HG02588 (cell line): ENCODE results near the gene ZNF865.

Source experiments
- ATAC-seq: cut with Tn5 transposase; IDR thresholded peaks from one replicate; pipeline ENCODE4 v1.9.1; 2021; ENCODE audit warnings: mild to moderate bottlenecking, moderate library complexity; ENCODE audit not compliant: unreplicated experiment

The ZNF865 gene

DNA sequence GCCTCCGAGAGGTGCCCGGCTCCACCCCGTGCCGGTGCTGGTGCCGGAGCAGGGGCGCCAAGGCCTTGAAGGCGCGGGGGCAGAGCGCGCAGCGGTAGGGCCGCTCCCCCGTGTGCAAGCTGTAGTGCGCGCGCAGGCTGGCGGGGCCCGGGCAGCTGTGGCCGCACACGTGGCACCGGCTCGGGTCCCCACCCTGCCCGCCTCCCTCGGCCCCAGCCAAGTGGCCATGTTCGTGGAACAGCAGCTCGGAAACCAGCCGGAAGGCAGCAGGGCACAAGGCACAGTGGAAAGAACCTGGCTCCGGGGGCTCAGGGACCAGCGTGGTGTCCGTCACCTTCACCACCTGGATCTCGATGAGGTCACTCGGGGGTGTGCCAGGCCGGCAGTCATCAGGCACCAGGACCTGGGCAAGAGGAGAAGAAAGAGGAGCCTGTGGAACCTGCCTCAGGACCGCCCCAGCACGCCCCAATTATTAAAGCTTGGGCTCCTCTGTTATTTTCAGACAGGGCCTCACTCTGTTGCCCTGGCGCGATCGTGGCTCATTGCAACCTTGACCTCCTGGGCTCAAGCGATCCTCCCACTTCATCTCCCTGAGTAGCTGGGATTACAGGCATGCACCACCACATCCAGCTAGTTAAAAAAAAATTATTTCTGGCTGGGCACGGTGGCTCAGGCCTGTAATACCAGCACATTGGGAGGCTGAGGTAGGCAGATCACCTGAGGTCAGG, 17.0 kb downstream of the ZNF865 start:
- no peak for ATAC-seq

DNA sequence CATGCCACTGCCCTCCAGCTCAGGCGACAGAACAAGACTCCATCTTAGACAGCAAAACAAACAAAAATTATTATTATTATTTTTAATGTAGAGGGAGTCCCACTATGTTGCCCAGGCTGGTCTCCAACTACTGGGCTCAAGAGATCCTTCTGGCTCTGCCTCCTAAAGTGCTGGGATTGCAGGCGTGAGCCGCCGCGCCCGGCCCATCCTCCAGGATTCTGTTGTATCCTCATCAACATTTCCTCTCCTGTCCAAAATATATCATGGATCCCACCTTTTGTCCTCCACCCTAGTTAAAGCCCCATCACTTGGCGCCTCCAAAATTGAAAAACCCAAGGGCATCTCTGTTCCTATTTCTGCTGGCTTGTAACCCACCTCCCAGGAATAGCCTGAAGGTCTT, 17.7 kb downstream of the ZNF865 start:
- no peak for ATAC-seq

DNA sequence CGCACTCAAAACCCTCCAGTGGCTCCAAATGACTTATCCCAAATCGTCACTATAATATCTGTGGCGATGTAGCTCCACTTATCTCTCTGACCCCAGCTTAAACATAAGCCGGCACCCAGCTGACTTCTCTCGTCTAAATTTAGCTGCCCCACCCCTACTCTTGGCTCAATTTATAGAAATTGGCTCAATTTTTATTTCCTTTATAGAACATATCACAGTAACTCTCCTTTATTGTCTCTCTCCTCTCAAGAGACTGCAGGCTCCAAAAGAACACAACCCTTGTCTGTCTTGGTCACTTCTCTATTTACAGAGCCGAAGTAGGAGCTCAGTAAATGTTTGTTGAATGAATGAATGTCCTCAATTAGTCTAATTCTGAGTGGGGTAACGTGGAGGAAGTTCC, 18.1 kb downstream of the ZNF865 start:
- no peak for ATAC-seq

DNA sequence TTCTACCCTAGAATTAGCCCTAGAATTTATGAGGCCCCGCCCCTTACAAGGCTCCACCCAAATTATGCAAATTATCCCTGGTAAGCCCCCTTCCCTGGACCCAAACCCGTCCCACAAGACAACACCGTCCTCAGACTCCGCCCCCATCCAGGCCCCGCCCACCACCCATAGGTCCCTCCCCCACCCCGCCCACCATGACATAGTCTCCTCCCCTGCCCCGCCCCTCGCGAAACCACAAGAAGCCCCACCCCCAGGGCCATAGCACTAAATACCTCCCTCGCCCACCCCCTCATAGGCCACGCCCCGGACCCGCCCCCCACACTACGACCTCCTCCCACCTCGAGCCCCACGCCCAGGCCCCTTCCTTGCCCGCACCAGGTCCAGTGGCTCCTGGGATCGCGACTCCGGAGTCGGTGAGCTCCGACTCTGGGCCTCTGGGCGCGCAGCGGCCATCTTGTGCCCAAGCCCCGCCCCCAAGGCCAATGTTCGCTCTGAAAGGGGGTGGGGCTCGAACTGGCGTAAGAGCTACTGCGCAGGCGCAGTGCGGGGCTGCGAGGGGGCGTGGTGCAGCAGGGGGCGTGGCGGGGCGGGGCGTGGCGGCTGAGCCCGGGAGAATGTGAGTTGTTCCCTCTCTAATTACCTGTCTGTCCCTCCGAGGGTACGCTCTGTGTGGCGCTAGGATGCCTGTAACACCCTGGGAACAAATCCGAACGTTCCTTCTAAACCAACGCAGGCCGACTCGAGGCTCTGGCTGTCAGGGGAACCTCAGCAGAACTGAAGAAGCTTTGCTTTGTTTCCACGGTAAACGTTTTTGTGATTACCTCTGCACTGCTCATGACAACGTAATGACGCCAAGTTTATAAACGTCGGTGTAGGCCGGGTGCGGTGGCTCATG, 18.9 kb downstream of the ZNF865 start, which contains the start of gene ZNF784:
ZNF784 (minus strand) TSS at position 458 of the 895 bp plus-strand sequence; CDS start at position 453, 5 bp downstream.
- ATAC-seq, result peak; percentile 64

DNA sequence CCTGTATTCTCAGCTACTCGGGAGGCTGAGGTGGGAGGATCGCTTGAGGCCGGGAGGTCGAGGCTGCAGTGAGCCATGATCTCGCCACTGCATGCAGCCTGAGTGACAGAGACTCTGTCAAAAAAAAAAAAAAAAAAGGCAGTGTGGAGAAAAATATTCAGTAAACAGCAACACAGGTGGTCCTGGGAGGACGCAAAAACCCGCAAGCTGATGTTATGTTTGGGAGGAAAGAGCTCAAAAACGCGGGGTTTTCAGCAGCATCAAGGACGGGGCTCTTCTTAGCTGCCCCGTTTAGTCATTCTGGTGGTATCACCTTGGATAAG, 19.5 kb downstream of the ZNF865 start:
- no peak for ATAC-seq

DNA sequence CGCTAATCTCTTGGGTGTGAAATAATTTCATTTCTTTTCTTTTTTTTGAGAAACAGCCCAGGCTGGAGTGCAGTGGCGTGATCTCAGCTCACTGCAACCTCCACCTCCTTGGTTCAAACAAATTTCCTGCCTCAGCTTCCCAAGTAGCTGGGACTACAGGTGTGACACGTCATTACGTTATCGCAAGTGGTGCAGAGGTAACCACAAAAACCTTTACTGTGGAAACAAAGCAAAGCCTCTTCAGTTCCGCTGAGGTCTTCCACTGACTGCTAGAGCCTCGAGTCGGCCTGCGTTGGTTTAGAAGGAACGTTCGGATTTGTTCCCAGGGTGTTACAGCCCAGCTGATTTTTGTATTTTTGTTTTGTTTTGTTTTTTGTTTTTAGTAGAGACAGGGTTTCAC, 20.9 kb downstream of the ZNF865 start:
- no peak for ATAC-seq

DNA sequence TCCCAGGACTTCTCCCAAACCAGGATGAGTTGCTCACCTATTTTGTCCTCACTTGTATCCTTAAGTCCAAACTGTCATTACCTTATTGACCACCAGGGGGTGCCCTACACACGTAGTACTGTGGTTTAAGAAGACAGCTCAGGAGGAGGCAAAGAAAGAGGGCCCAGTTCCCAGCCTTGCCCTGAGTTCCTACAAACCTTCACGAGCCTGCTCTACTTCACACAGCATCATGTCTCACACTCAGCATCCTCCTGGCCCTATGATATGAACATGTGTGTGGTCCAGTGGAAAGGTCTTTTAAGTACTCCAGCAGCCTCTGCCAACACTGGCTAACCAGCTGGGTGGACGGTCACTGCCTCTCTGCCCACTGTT, 27.0 kb downstream of the ZNF865 start:
- ATAC-seq, result no peak

DNA sequence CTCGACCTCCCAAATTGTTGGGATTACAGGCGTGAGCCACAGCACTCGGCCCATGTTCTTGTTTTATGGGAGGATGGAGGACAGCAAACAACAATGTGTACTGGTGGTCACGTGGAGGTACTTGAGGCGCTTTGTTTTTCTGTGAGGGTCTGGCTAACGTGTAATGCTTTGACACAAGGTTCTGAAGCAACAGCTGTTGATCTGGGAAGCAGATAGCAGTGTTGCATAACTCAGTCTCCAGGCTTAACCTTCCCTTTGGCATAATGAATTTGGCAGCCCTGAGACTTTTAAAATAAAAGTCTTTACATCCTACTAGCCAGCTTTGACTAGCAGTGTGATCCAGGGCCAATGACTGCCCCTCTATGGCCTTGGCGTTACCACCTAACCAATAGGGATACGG, 28.4 kb downstream of the ZNF865 start:
- ATAC-seq, result no peak

DNA sequence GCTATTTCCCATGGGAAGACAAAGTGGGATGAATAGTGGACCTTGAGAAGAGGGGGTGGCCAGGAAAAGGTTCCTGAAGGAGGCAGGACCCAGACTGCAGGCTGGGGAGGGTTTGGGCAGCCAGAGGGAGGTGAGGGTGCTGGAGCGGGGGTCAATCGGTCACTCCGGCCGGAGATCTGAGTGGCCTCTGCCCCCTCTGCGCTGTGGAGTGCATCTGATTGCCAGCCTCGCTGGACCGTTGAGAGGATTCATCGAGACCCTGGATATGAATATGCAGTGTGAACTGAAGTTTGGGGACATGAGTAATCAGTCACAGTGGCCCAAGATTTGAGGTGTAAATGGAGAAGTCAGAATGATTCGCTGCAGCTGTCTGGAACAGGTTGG, 29.9 kb downstream of the ZNF865 start:
- ATAC-seq, result no peak

DNA sequence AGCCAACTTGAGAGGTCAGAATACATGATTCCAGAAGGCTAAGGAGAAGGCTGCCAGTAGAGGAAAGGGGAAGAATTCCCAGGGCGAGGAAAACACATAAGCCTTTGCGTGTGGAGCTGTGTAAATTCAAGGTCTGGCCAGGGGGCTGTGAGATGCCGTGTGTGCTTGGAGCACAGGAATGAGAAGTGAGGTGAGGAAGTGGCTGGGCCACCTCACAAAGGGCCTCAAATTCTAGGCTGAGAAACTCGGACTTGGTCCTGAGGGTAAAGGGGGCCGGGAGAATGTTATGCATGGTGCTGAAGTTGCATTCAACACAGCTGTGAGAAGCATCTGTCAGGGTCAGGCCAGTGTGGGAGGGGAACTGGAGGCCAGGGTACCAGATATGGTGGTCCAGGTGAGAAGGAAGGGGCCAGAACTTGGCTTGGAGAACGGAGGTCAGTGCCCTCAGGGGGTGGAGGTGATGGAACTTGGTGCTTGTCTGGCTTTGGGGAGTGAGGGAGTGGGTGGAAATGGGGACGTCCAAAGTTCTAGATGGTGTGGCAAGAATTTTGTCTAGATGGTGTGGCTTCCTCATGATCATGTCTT, 30.5 kb downstream of the ZNF865 start:
- ATAC-seq, result no peak

DNA sequence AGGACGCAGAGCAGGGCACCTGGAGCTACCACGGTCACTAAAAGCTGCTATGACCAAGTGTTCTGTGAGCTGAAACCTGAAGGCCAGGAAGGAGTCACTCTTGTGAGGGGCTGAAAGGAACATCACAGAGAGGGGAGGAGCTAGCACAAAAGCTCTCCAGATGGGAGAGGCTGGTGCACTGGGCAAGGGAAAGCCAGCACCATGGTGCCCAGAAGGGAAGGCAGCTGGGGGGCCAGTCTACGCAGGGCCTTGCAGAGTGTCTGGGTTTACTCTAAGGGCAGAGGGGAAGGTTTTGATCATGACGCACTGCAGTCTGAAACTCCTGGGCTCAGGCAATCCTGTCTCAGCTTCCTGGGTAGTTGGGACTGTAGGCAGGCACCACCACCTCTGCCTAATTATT, 31.3 kb downstream of the ZNF865 start:
- ATAC-seq, result no peak

DNA sequence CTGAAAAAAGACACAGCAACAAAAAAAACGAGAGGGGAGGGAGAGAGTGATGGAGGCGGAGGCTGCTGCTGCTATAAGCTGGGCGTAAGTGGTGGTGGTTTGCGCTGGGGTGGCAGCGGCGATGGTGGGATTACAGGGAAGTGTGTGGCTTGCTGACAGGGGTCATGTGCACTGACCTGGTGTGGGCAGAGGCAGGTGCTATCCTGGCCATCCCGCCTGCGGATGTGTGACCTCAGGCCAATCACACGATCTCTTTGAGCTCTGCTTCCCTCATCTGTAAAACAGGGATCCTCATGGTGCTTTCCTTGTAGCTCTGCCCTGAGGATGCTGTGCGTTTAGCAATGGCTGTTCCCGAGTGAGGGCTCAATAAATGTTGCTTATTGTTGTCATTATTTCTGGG, 32.1 kb downstream of the ZNF865 start:
- no peak for ATAC-seq

DNA sequence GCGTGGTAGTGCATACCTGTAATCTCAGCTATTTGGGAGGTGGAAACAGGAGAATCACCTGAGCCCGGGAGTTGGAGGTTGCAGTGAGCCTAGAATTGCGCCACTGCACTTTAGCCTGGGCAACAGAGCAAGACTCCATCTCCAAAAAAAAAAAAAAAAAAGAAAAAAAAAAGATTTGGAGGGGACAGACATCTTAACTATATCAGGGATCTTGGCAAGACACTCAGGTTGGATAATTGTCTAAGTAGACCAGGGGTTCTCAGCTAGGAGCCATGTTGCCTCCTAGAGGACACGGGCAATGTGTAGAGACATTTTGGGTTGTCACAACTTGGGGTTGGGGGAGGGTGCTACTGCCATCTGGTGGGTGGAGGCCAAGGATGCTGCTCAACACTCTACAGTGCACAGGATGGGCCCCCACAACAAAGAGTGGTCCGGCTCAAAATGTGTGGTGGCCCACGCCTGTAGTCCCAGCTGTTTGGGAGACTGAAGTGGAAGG, 33.5 kb downstream of the ZNF865 start:
- no peak for ATAC-seq

DNA sequence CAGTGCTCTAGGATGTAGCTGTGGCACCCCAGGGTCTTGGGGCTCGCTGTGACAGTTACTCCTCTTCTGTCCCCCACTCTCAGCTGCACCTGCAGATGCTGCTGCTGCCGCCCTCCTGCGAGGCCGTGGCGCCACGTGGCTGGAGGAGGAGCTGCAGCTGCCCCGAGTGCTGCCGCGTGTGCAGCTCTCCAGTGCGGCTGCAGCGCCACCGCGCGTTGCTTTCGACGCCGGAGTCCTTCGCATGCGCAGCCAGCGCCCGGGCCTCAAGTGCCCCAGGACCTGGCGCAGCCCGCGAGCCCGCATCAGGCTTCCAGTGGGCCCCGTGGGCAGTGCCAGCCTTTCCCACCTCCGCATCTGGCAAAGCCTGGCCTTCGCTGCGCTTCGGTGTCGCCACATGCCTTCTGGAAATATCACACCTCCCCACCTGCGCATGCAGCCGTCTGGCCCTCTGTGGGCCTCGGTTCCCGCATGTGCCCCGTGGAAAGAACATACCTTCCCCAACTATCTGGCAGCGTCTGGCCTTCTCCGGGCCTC, 34.7 kb downstream of the ZNF865 start:
- no peak for ATAC-seq

DNA sequence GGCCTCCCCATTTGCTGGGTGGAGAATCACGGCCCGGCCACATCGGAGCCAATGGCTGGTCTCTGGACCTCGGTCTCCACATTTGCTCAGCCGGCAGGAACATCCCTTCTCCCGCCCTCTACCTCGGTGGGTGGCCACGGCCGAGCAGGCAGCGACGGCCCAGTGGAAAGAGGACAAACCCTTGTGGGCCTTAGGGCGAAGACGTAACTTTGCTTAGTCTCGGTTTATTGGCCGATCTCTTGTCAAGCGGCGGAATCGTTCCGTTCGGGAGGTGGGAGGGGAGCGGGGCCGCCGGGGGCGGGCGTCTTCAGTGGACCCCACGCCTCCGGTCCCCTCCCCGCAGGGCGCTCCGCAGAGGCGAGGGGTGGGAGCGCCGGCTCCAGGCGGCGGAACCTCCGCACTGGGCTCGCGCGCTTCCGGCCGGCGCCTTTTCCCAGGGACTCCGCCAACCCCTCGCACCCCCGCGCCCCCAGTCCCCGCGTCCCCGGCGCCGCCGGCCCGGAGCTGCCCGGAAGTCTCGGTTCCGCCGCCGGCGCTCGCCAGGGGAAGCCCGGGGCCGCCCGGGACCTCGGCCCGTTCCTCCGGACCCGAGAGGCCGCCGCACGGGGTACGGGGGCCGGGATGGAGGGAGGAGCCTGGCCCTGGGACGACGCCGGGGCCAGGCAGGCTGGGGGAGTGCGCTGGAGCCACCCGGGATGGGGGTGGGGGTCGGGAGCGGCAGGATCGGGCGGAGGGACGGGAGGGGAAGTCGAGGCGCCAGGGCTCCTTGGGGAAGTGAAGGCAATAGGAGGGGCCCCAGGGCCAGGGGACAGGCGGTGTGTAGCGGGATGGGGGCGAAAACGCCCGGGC, 35.4 kb downstream of the ZNF865 start, which contains the start of gene ZNF580:
ZNF580 (plus strand) TSS at position 426 of the 849 bp plus-strand sequence. CDS start 1,507 bp downstream, outside the sequence.
- ATAC-seq, result no peak

DNA sequence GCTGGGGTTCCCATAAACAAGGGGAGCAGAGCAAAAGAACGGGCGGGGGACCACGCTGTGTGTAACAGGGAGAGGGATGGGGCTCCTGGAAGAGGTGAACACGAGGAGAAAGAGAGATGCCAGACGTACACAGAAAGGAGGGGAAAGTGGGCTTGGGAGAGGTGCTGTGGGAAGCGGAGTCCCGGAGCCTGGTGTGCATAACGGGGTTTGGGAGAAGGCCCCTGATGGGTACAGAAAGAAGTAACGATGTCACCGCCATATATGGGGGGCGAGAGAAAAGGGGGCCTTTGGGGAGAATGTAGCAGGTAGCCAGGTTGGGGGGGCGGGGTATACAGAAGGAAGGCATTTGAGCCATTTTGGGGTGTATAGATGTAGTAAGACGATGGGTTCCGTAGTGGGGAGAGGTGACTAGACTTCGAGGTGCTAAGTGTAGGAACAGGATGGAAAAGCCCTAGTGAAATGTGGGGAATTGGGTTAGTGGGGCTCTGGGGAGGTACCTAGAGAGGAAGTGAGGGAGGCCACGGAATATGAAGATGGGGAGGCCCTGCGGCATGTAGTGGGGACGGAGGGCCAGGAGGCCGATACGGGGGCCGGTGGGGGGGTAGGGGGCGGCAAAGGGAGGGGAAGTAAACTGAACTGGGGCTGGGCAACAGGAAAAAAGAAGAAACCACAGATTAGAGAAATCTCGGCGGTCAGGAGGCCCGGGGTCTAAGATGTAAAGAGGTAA, 36.1 kb downstream of the ZNF865 start:
- no peak for ATAC-seq

DNA sequence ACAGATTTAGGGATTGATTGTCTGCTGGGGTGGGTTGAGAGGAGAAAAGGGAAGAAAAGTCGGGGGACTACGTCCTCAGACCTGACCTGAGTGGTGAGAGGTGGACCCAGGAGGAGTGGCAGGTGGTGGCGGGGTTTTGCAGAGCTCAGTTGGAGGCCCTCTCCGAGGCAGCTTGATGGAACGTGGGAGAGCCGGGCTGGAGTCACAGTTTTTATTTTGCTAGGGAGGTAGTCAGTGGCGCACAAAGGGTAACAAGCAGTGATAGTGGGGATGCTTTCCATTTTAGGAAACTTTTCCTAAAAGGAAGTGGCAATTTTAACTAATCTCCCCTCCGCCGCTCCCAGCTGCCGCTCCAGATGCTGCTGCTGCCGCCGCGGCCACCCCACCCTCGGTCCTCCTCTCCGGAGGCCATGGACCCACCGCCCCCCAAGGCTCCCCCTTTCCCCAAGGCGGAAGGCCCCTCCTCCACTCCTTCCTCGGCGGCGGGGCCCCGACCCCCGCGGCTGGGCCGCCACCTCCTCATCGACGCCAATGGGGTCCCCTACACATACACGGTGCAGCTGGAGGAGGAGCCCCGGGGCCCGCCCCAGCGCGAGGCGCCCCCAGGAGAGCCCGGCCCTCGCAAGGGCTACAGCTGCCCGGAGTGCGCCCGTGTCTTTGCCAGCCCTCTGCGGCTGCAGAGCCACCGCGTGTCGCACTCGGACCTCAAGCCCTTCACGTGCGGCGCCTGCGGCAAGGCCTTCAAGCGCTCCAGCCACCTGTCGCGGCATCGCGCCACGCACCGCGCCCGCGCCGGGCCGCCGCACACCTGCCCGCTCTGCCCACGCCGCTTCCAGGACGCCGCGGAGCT, 36.9 kb downstream of the ZNF865 start:
- no peak for ATAC-seq

DNA sequence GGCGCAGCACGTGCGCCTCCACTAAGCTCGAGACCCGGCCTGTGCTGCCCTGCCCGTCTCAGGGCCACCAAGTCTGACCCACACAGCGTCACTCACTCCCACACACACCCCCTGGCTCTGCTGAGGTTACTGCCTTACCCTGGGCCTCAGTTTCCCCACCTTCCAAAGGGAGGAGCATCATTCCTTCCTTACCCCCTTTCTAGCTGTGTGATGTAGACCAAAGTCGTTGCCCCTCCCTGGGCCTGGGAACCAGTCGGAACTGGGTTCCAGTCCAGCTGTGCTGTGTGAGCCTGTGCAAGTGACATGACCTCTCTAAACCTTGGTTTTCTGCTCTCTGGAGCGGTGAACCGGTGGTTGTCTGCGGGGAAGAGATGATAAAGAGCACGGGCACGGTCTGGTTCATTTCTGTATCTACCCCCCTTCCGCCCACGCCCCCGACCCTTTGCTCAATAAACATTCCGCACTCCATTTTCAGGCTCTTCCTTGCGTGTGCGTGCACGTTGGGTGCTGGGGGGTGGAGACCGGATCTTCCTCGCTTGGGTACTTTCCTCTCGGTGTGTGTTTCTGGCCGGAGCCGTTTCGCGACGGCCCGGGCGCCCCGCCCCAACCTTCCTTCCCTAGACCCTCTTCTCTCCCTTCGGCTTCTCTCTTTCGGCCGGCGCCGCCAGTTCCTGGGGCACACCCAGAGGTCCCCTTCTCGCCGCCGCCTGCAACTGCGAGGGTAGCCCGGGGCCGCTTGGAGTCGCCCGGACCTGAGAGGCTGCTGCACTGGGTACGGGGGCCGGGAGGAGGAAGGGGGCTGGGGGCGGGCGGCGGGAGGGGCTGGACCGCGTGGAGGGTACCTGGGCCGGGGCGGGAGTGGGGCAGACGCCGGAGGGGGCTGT, 37.8 kb downstream of the ZNF865 start, which contains the start of gene ZNF581:
ZNF581 (plus strand) TSS at position 647 of the 884 bp plus-strand sequence. CDS start 923 bp downstream, outside the sequence.
- ATAC-seq, result no peak
